PC-9 (cell line): ENCODE results near the gene ANKFY1. TPM values are rescaled to one million over a fixed set of nuclear protein-coding genes. Genes with fewer than 3 reads are reported as not detected.

ENCODE experiments used
- BruUV-seq: library from RNA; stranded (reverse); fragments of 400-500 nt; replicated peaks from 2 replicates; lab custom pipeline; 2021; lab: Mats Ljungman, UMichigan
- CTCF ChIA-PET: fragments of 300-600 bp; sonication (Branson Sonifier 250); formaldehyde crosslinking; loops from one replicate; lab custom pipeline; 2022; ENCODE audit warnings: antibody characterized with exemption; lab: Charles Lee
- POLR2A ChIA-PET: fragments of 300-600 bp; sonication (Branson Sonifier 250); formaldehyde crosslinking; loops from one replicate; lab custom pipeline; 2022; ENCODE audit warnings: antibody characterized with exemption; ENCODE audit not compliant: unreplicated experiment; lab: Charles Lee
- DNase-seq, 2 experiments: peaks; one replicate each; pipeline versions ENCODE4 v3.0.0 to v3.0.0-alpha.2; 2015 to 2022; ENCODE audit warnings: mixed read lengths in 1 of 2
- H2AFZ ChIP-seq: fragments of 200-600 bp; sonication (generic); 2 replicates; pipeline ENCODE4 v1.8.1; 2017; ENCODE audit warnings: antibody characterized with exemption
- H3F3A ChIP-seq: fragments of 200-600 bp; sonication (generic); 2 replicates; pipeline ENCODE4 v1.8.1; 2017; ENCODE audit warnings: antibody characterized with exemption, mild to moderate bottlenecking, low read depth; ENCODE audit not compliant: insufficient read depth
- H3K27ac ChIP-seq: fragments of 200-600 bp; sonication (generic); 2 replicates; pipeline ENCODE4 v1.6.1; 2016; ENCODE audit warnings: mixed run types
- H3K27me3 ChIP-seq: fragments of 200-600 bp; sonication (generic); 2 replicates; pipeline ENCODE4 v1.6.1; 2016; ENCODE audit warnings: low read depth, mixed run types; ENCODE audit not compliant: insufficient read depth
- H3K36me3 ChIP-seq: fragments of 200-600 bp; sonication (generic); 2 replicates; pipeline ENCODE4 v1.6.1; 2016; ENCODE audit warnings: low read depth, mixed run types
- H3K4me1 ChIP-seq: fragments of 200-600 bp; sonication (generic); replicated peaks from 2 replicates; pipeline ENCODE4 v1.6.1; 2016; ENCODE audit warnings: mixed run types; ENCODE audit not compliant: insufficient read depth
- H3K4me2 ChIP-seq: fragments of 200-600 bp; sonication (generic); 2 replicates; pipeline ENCODE4 v1.6.1; 2017; ENCODE audit warnings: mixed run types
- H3K4me3 ChIP-seq: fragments of 200-600 bp; sonication (generic); 2 replicates; pipeline ENCODE4 v1.6.1; 2016; ENCODE audit warnings: mixed run types
- H3K79me2 ChIP-seq: fragments of 200-600 bp; sonication (generic); 2 replicates; pipeline ENCODE4 v1.6.1; 2017; ENCODE audit warnings: low read depth, mixed run types
- H3K9me2 ChIP-seq: fragments of 200-600 bp; sonication (generic); 2 replicates; pipeline ENCODE4 v1.8.1; 2017; ENCODE audit warnings: mild to moderate bottlenecking; ENCODE audit not compliant: insufficient read depth
- H3K9me3 ChIP-seq: fragments of 200-600 bp; sonication (generic); 2 replicates; pipeline ENCODE4 v1.8.1; 2016; ENCODE audit warnings: low read depth; ENCODE audit not compliant: insufficient read depth
- H4K20me1 ChIP-seq: fragments of 200-600 bp; sonication (generic); 2 replicates; pipeline ENCODE4 v1.8.1; 2017; ENCODE audit not compliant: insufficient read depth
- CTCF ChIP-seq: fragments of 200-600 bp; sonication (generic); conservative IDR thresholded peaks from 2 replicates; pipeline ENCODE4 v1.6.1; 2017; ENCODE audit warnings: mixed run types, antibody characterized with exemption, mild to moderate bottlenecking, moderate library complexity
- EZH2 ChIP-seq: fragments of 200-600 bp; sonication (generic); IDR thresholded peaks from 2 replicates; pipeline ENCODE4 v1.8.0; 2017; ENCODE audit warnings: antibody characterized with exemption, low read depth
- intact Hi-C: fragments of 100-400 bp; cut with micrococcal nuclease; formaldehyde crosslinking; loops from one replicate; pipeline ENCODE4 v1.10.0; 2022; ENCODE audit not compliant: unreplicated experiment
- total RNA-seq: library from RNA; stranded (reverse); gene quantifications from 2 replicates; pipeline ENCODE4 v1.2.3, GENCODE V29; 2021

The ANKFY1 gene
- total RNA-seq, 1 experiment from 2014 or later = 63.9 TPM

GRCh38 chr17:4176808-4177472 is 86.8 kb downstream of the ANKFY1 start:
- H2AFZ ChIP-seq = no peak overlapping the region
- no peaks in the 10 kb centered on the region for H3K79me2 ChIP-seq
- H3K4me2 ChIP-seq = no peak overlapping the region
- no peaks in the 10 kb centered on the region for H4K20me1 ChIP-seq
- BruUV-seq = no TSS peak
- TF ChIP-seq EZH2 (no peak), CTCF (no peak)
- H3K27ac ChIP-seq = no peak overlapping the region
- ChIA-PET CTCF (no interaction called here), POLR2A (no interaction called here)
- peaks cover 20% of the 10 kb centered on the region for H3K36me3 ChIP-seq
- H3K4me1 ChIP-seq = no peaks in the 10 kb centered on the region
- DNase-seq = no peak
- no peaks in the 10 kb centered on the region for H3F3A ChIP-seq
- H3K9me3 ChIP-seq = no peaks in the 10 kb centered on the region
- H3K4me3 ChIP-seq = no peak overlapping the region
- H3K27me3 ChIP-seq = no peaks in the 10 kb centered on the region
- no peaks in the 10 kb centered on the region for H3K9me2 ChIP-seq
- intact Hi-C loops = no loop called here

- H4K20me1 ChIP-seq = no peaks in the 10 kb centered on the region
- no peak overlapping the region for H3K4me3 ChIP-seq
- H3K27me3 ChIP-seq = no peaks in the 10 kb centered on the region
- H3K4me2 ChIP-seq = no peak overlapping the region
- peaks cover 23% of the 10 kb centered on the region for H3K36me3 ChIP-seq
- TF ChIP-seq CTCF (no peak), EZH2 (no peak)
- BruUV-seq = no TSS peak
- no peaks in the 10 kb centered on the region for H3K9me3 ChIP-seq
- H3F3A ChIP-seq = no peaks in the 10 kb centered on the region
- no peaks in the 10 kb centered on the region for H3K9me2 ChIP-seq
- no peak overlapping the region for H3K27ac ChIP-seq
- no peak for DNase-seq
- H3K4me1 ChIP-seq = no peaks in the 10 kb centered on the region
- CTCF ChIA-PET = no interaction called here
- H3K79me2 ChIP-seq = no peaks in the 10 kb centered on the region
- POLR2A ChIA-PET = no interaction called here
- H2AFZ ChIP-seq = no peak overlapping the region
- intact Hi-C loops = no loop called here
Observed at GRCh38 chr17:4175921-4176807, 87.6 kb downstream of the ANKFY1 start.

- H3K79me2 ChIP-seq = no peaks in the 10 kb centered on the region
- CTCF ChIA-PET = no interaction called here
Observed at GRCh38 chr17:4174556-4174955, 89.2 kb downstream of the ANKFY1 start.

More at GRCh38 chr17:4174556-4174955, 89.2 kb downstream of the ANKFY1 start:
- no TSS peak for BruUV-seq
- POLR2A ChIA-PET = no interaction called here
- Histone ChIP-seq H3K9me2 (no peaks in the 10 kb centered on the region), H3K36me3 (0 out of 2 replicates have a peak, but pooled peaks cover 29% of the 10 kb centered on the region), H3K27ac (no peak overlapping the region), H3K27me3 (no peaks in the 10 kb centered on the region), H3K4me1 (no peaks in the 10 kb centered on the region), H3K4me2 (no peak overlapping the region), H3K9me3 (no peaks in the 10 kb centered on the region), H4K20me1 (no peaks in the 10 kb centered on the region; the same call in 1 of the 2 replicates), H3F3A (no peaks in the 10 kb centered on the region), H2AFZ (no peak overlapping the region), H3K4me3 (no peak overlapping the region)
- intact Hi-C loops = no loop called here
- TF ChIP-seq EZH2 = no peak
- TF ChIP-seq CTCF = no peak
- no peak for DNase-seq
